WTC11 (cell line): ENCODE measurements around the gene PPP4R4. TPM values are rescaled to one million over a fixed set of nuclear protein-coding genes. Genes with fewer than 3 reads are reported as not detected.
A peak's percentile ranks its signal among the peaks of the same experiment; 100 is the strongest.

Source experiments
- ATAC-seq: fragments of 200-7000 bp; cut with Tn5 transposase; 2 replicates; pipeline ENCODE4 v1.10.0; 2021; ENCODE audit warnings: mild to moderate bottlenecking, moderate library complexity
- CTCF ChIA-PET: fragments of 300-600 bp; sonication (Branson Sonifier 250); formaldehyde crosslinking; loops from one replicate; lab custom pipeline; 2021; ENCODE audit warnings: antibody characterized with exemption; lab: Charles Lee
- POLR2A ChIA-PET: fragments of 350-600 bp; sonication (Branson Sonifier 250); formaldehyde crosslinking; loops from one replicate; lab custom pipeline; 2021; ENCODE audit warnings: antibody characterized with exemption; lab: Charles Lee
- DNase-seq: peaks from one replicate; pipeline ENCODE4 v3.0.0; 2021; ENCODE audit warnings: low spot score
- H3K27ac Mint-ChIP-seq: 2 replicates; pipeline ENCODE4 v1.8.0; 2021; ENCODE audit warnings: mixed read lengths
- H3K27me3 Mint-ChIP-seq: 2 replicates; pipeline ENCODE4 v1.8.0; 2021; ENCODE audit warnings: low read depth, mild to moderate bottlenecking, moderate library complexity, mixed read lengths
- H3K36me3 Mint-ChIP-seq: 2 replicates; pipeline ENCODE4 v1.8.0; 2021; ENCODE audit warnings: mixed read lengths
- H3K4me1 Mint-ChIP-seq: 2 replicates; pipeline ENCODE4 v1.8.0; 2022; ENCODE audit warnings: mixed read lengths
- H3K4me3 Mint-ChIP-seq: 2 replicates; pipeline ENCODE4 v1.8.0; 2021; ENCODE audit warnings: mild to moderate bottlenecking, moderate library complexity, mixed read lengths
- H3K9me3 Mint-ChIP-seq: 2 replicates; pipeline ENCODE4 v1.8.0; 2021; ENCODE audit warnings: mixed read lengths
- CDX4 ChIP-seq: fragments of 250-450 bp; sonication (Bioruptor Pico); IDR thresholded peaks from 2 replicates; pipeline ENCODE4 v1.9.0; 2021; ENCODE audit warnings: moderate library complexity, mild to moderate bottlenecking, inconsistent platforms, borderline replicate concordance
- CREB1 ChIP-seq: sonication (generic); formaldehyde crosslinking; IDR thresholded peaks from 2 replicates; pipeline ENCODE4 v1.8.0; 2023; ENCODE audit warnings: mild to moderate bottlenecking, missing genetic modification reagents
- E2F5 ChIP-seq: sonication (generic); formaldehyde crosslinking; IDR thresholded peaks from 2 replicates; pipeline ENCODE4 v1.8.1; 2022; ENCODE audit warnings: mild to moderate bottlenecking, moderate library complexity, missing genetic modification reagents
- HMGA2 ChIP-seq: fragments of 250-450 bp; sonication (Bioruptor Pico); IDR thresholded peaks from 2 replicates; pipeline ENCODE4 v1.4.0; 2021; ENCODE audit warnings: mild to moderate bottlenecking, moderate library complexity
- MAX ChIP-seq: sonication (generic); formaldehyde crosslinking; IDR thresholded peaks from 2 replicates; pipeline ENCODE4 v1.8.0; 2022; ENCODE audit warnings: mild to moderate bottlenecking, missing genetic modification reagents
- NR1H2 ChIP-seq: sonication (generic); formaldehyde crosslinking; IDR thresholded peaks from 2 replicates; pipeline ENCODE4 v1.9.0; 2021; ENCODE audit warnings: mild to moderate bottlenecking, moderate library complexity, missing genetic modification reagents
- NR2C2 ChIP-seq: sonication (generic); formaldehyde crosslinking; IDR thresholded peaks from 2 replicates; pipeline ENCODE4 v1.8.0; 2022; ENCODE audit warnings: mild to moderate bottlenecking, missing genetic modification reagents
- PRDM15 ChIP-seq: sonication (generic); formaldehyde crosslinking; IDR thresholded peaks from 2 replicates; pipeline ENCODE4 v1.8.0; 2022; ENCODE audit warnings: missing genetic modification reagents
- PREB ChIP-seq: sonication (generic); formaldehyde crosslinking; IDR thresholded peaks from 2 replicates; pipeline ENCODE4 v1.8.1; 2022; ENCODE audit warnings: mild to moderate bottlenecking, missing genetic modification reagents, moderate library complexity, borderline replicate concordance
- RELA ChIP-seq: sonication (generic); formaldehyde crosslinking; IDR thresholded peaks from 2 replicates; pipeline ENCODE4 v1.8.1; 2022; ENCODE audit warnings: missing genetic modification reagents, mild to moderate bottlenecking, borderline replicate concordance
- SMAD3 ChIP-seq: sonication (generic); formaldehyde crosslinking; IDR thresholded peaks from 2 replicates; pipeline ENCODE4 v1.8.0; 2022; ENCODE audit warnings: missing genetic modification reagents, mild to moderate bottlenecking, borderline replicate concordance
- TP53 ChIP-seq: sonication (generic); formaldehyde crosslinking; IDR thresholded peaks from 2 replicates; pipeline ENCODE4 v1.8.1; 2023; ENCODE audit warnings: mild to moderate bottlenecking, missing genetic modification reagents
- ZMAT4 ChIP-seq: fragments of 250-450 bp; sonication (Bioruptor Pico); IDR thresholded peaks from 2 replicates; pipeline ENCODE4 v1.9.0; 2021; ENCODE audit warnings: mild to moderate bottlenecking
- ZNF121 ChIP-seq: sonication (generic); formaldehyde crosslinking; IDR thresholded peaks from 2 replicates; pipeline ENCODE4 v1.8.0; 2023; ENCODE audit warnings: missing genetic modification reagents
- ZNF317 ChIP-seq: sonication (generic); formaldehyde crosslinking; IDR thresholded peaks from 2 replicates; pipeline ENCODE4 v1.8.1; 2023; ENCODE audit warnings: low read depth, mild to moderate bottlenecking, moderate library complexity, missing genetic modification reagents, borderline replicate concordance
- ZNF425 ChIP-seq: fragments of 250-450 bp; sonication (Bioruptor Pico); conservative IDR thresholded peaks from 2 replicates; pipeline ENCODE4 v1.9.0; 2021; ENCODE audit warnings: mild to moderate bottlenecking
- ZNF512 ChIP-seq: sonication (generic); formaldehyde crosslinking; IDR thresholded peaks from 2 replicates; pipeline ENCODE4 v1.8.1; 2022; ENCODE audit warnings: missing genetic modification reagents, borderline replicate concordance
- ZSCAN18 ChIP-seq: fragments of 250-450 bp; sonication (Bioruptor Pico); IDR thresholded peaks from 2 replicates; pipeline ENCODE4 v2.1.2; 2022; ENCODE audit warnings: mild to moderate bottlenecking, moderate library complexity
- total RNA-seq: library from RNA; stranded (reverse); gene quantifications from 3 replicates; pipeline ENCODE4 v1.2.3, GENCODE V29; 2021

PPP4R4 gene
- total RNA-seq, 1 experiment from 2014 or later = 9.6 TPM

GRCh38 chr14:94285158-94285557, 111.0 kb downstream of the PPP4R4 start:
- Mint-ChIP-seq H3K36me3 (no peaks in the 10 kb centered on the region), H3K9me3 (peaks cover 6% of the 10 kb centered on the region), H3K27me3 (no peaks in the 10 kb centered on the region), H3K27ac (no peak overlapping the region), H3K4me1 (no peaks in the 10 kb centered on the region), H3K4me3 (no peak overlapping the region)
- ChIA-PET POLR2A (no interaction called here), CTCF (no interaction called here)
- DNase-seq (no peak), ATAC-seq (no peak)
- TF ChIP-seq ZNF512 (no peak), TP53 (CRISPR knock-in tag) (no peak), HMGA2 (no peak), NR1H2 (CRISPR knock-in tag) (no peak), ZMAT4 (no peak), SMAD3 (CRISPR knock-in tag) (no peak), ZSCAN18 (CRISPR knock-in tag) (no peak), ZNF425 (CRISPR knock-in tag) (no peak), RELA (no peak), NR2C2 (no peak), ZNF317 (no peak), CDX4 (no peak)

- CTCF ChIA-PET = interaction anchor here (0.7 to 2.0 kb wide), 12 partner anchors 9 to 349 kb away, joined by 3 to 15 read pairs (median 4); partner anchors contain the start of gene PPP4R4
- Mint-ChIP-seq H3K27ac (no peak overlapping the region), H3K27me3 (no peaks in the 10 kb centered on the region), H3K4me3 (no peak overlapping the region), H3K9me3 (peaks cover 6% of the 10 kb centered on the region), H3K4me1 (0 out of 2 replicates have a peak, but pooled peaks cover 3% of the 10 kb centered on the region), H3K36me3 (no peaks in the 10 kb centered on the region)
- POLR2A ChIA-PET = no interaction called here
- peak; percentile 84 for ATAC-seq
- DNase-seq = no peak
- TF ChIP-seq E2F5 (CRISPR knock-in tag) = no peak
- no peak for TF ChIP-seq CREB1
- TF ChIP-seq ZNF121 (CRISPR knock-in tag) = no peak
- TF ChIP-seq PREB (CRISPR knock-in tag) = no peak
- TF ChIP-seq PRDM15 (CRISPR knock-in tag) = no peak
- TF ChIP-seq MAX (CRISPR knock-in tag) = no peak
- no peak for TF ChIP-seq ZSCAN18 (CRISPR knock-in tag)
These were observed 114.7 kb downstream of the PPP4R4 start for GRCh38 chr14:94288610-94289465.
